ENCODE data around the gene CYP4F8.

DNA sequence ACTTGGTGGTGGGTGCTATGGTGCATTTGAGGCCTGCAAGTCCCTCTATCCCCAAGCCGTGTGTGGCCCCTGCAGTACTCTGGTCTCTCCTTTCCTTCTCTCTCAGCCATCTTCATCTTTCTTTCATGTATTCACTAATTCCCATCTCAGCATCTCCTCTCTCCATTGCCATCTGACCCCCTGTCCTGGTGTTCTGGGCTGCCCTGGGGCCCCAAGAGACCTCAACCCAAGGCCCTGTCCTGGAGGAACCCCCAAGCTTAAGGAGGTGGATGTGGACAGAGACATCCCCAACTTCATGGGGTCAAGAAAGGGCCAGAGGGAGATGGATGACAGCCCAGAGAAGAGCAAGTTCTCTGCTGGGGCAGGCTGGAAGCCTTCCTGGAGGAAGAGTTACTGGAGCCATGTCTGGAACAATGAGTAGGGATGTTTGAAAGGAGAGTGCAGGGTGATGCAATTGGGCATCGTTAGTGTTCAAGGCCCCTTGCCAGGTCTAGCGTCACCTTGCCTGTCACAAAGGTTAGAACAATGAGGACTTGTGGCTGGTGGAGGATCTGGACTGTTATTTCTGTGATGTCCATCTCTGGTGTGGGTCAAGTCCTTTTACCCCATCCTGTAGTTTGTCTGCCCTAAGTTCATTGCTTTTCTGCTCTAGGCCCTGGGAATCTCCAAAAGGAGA lies 29.2 kb downstream of the CYP4F8 start:
- TF ChIP-seq, protein P1, sequence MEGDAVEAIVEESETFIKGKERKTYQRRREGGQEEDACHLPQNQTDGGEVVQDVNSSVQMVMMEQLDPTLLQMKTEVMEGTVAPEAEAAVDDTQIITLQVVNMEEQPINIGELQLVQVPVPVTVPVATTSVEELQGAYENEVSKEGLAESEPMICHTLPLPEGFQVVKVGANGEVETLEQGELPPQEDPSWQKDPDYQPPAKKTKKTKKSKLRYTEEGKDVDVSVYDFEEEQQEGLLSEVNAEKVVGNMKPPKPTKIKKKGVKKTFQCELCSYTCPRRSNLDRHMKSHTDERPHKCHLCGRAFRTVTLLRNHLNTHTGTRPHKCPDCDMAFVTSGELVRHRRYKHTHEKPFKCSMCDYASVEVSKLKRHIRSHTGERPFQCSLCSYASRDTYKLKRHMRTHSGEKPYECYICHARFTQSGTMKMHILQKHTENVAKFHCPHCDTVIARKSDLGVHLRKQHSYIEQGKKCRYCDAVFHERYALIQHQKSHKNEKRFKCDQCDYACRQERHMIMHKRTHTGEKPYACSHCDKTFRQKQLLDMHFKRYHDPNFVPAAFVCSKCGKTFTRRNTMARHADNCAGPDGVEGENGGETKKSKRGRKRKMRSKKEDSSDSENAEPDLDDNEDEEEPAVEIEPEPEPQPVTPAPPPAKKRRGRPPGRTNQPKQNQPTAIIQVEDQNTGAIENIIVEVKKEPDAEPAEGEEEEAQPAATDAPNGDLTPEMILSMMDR (IDR thresholded peaks at IDR 0.05): no peak
- TF ChIP-seq FOXP1 (CRISPR knock-in tag; IDR thresholded peaks at IDR 0.05; ENCODE audit: borderline replicate concordance) (no peak), ESRRA (CRISPR knock-in tag; IDR thresholded peaks at IDR 0.05; ENCODE audit: borderline replicate concordance) (no peak), ZNF671 (CRISPR knock-in tag; IDR thresholded peaks at IDR 0.05) (no peak)
- TF ChIP-seq, protein P2, sequence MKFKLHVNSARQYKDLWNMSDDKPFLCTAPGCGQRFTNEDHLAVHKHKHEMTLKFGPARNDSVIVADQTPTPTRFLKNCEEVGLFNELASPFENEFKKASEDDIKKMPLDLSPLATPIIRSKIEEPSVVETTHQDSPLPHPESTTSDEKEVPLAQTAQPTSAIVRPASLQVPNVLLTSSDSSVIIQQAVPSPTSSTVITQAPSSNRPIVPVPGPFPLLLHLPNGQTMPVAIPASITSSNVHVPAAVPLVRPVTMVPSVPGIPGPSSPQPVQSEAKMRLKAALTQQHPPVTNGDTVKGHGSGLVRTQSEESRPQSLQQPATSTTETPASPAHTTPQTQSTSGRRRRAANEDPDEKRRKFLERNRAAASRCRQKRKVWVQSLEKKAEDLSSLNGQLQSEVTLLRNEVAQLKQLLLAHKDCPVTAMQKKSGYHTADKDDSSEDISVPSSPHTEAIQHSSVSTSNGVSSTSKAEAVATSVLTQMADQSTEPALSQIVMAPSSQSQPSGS (CRISPR knock-in tag; IDR thresholded peaks at IDR 0.05; ENCODE audit: borderline replicate concordance, low read depth): no peak
- TF ChIP-seq, protein P3, sequence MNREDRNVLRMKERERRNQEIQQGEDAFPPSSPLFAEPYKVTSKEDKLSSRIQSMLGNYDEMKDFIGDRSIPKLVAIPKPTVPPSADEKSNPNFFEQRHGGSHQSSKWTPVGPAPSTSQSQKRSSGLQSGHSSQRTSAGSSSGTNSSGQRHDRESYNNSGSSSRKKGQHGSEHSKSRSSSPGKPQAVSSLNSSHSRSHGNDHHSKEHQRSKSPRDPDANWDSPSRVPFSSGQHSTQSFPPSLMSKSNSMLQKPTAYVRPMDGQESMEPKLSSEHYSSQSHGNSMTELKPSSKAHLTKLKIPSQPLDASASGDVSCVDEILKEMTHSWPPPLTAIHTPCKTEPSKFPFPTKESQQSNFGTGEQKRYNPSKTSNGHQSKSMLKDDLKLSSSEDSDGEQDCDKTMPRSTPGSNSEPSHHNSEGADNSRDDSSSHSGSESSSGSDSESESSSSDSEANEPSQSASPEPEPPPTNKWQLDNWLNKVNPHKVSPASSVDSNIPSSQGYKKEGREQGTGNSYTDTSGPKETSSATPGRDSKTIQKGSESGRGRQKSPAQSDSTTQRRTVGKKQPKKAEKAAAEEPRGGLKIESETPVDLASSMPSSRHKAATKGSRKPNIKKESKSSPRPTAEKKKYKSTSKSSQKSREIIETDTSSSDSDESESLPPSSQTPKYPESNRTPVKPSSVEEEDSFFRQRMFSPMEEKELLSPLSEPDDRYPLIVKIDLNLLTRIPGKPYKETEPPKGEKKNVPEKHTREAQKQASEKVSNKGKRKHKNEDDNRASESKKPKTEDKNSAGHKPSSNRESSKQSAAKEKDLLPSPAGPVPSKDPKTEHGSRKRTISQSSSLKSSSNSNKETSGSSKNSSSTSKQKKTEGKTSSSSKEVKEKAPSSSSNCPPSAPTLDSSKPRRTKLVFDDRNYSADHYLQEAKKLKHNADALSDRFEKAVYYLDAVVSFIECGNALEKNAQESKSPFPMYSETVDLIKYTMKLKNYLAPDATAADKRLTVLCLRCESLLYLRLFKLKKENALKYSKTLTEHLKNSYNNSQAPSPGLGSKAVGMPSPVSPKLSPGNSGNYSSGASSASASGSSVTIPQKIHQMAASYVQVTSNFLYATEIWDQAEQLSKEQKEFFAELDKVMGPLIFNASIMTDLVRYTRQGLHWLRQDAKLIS (CRISPR knock-in tag; IDR thresholded peaks at IDR 0.05; ENCODE audit: borderline replicate concordance): no peak

Measured in WTC11 (cell line).